Spleen (tissue), 7 donors: ENCODE results near the gene KSR2.

Experiments used
- CTCF ChIP-seq, 11 experiments: fragments of 200-600 bp in 7 of 11; fragments of 450-650 bp in 4 of 11; sonication (generic) in 4 of 11; IDR thresholded peaks in 8 of 11; conservative IDR thresholded peaks in 3 of 11; 1 replicate in 7 of 11; 2 replicates in 4 of 11; pipeline versions ENCODE4 v1.4.0 to v1.8.0; 2016 to 2021; ENCODE audit warnings: antibody characterized with exemption in 11 of 11, inconsistent platforms in 4 of 11, mild to moderate bottlenecking in 1 of 11
- POLR2AphosphoS5 ChIP-seq, 3 donors: sonication (generic); formaldehyde crosslinking; IDR thresholded peaks; one replicate each; pipeline ENCODE4 v1.5.1; 2017; ENCODE audit warnings: antibody characterized with exemption in 3 of 3
- donor health status: DM: no; HTN: no; CAD: no; lungs with moderate emphysema.
- donor health status: DM: no; HTN: no; CAD: no.
- donor health status: DM: no; HTN: no; CAD: no.

GRCh38 chr12:117714203-117714602 is 254.6 kb downstream of the KSR2 start:
- TF ChIP-seq CTCF (IDR thresholded peaks at IDR 0.05 in 8 of 11, conservative IDR thresholded peaks at IDR 0.05 in 3 of 11) (no peak), POLR2AphosphoS5 (IDR thresholded peaks at IDR 0.05) (no peak)
